ENCODE results near the gene ING1.

GRCh38 chr13:110696776-110697175 lies 16.7 kb upstream of the ING1 start:
- TF ChIP-seq, protein P1, sequence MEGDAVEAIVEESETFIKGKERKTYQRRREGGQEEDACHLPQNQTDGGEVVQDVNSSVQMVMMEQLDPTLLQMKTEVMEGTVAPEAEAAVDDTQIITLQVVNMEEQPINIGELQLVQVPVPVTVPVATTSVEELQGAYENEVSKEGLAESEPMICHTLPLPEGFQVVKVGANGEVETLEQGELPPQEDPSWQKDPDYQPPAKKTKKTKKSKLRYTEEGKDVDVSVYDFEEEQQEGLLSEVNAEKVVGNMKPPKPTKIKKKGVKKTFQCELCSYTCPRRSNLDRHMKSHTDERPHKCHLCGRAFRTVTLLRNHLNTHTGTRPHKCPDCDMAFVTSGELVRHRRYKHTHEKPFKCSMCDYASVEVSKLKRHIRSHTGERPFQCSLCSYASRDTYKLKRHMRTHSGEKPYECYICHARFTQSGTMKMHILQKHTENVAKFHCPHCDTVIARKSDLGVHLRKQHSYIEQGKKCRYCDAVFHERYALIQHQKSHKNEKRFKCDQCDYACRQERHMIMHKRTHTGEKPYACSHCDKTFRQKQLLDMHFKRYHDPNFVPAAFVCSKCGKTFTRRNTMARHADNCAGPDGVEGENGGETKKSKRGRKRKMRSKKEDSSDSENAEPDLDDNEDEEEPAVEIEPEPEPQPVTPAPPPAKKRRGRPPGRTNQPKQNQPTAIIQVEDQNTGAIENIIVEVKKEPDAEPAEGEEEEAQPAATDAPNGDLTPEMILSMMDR (IDR thresholded peaks at IDR 0.05) = no peak
- no peak for TF ChIP-seq POLR2A (IDR thresholded peaks at IDR 0.05)

Measured in esophagus squamous epithelium (tissue), 4 donors.